HG02885 (cell line): ENCODE results near the gene FAM120B.

Experiments
- ATAC-seq: cut with Tn5 transposase; IDR thresholded peaks from one replicate; pipeline ENCODE4 v1.9.1; 2021; ENCODE audit warnings: mild to moderate bottlenecking; ENCODE audit not compliant: unreplicated experiment, poor library complexity

The FAM120B gene

DNA sequence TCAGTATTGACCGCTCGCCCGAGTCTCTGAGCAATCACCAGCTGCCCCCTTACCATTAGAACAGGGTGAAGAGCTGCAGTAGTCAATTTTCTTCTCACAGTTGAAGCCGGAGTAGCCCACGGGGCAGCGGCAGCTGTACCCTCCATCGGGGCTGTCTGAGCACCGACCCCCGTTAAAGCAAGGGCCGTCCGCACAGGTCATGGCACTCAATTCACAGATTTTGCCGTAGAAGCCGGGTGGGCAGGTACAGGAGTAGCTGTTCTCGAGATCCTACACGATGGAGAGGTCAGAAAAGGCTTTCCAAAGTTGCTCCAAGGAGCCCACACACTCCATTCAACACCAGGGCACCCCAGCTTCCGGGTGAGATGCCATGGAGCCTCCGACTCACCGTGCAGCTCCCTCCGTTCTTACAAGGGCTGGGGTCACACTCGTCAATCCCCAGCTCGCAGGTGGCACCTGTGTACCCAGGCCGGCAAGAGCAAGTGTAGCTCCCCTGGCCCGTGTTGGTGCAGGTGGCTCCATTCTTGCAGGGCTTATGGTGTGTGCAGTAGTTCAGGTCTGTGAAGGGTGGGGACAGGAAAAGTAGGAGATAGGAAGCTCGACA, 21.6 kb upstream of the FAM120B start:
- ATAC-seq: no peak

DNA sequence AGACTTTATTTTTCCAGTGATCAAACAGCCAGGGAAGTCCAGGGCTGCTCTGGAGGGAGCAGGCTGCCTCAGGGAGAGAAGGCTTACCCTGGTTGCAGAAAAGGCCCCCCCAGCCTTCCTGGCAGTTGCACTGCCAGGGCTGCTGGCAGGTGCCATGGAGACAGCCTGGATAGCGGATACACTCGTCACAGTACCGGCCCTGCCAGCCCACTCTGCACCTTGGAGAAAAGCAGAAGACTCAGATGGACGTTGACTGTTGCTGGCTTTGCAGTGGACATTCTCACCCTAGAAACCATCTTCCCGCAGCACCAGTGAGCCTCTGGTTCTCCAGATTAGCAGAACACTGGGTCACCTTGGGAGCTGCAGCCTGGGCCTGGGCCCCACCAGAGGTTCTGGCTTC, 21.1 kb upstream of the FAM120B start:
- no peak for ATAC-seq

DNA sequence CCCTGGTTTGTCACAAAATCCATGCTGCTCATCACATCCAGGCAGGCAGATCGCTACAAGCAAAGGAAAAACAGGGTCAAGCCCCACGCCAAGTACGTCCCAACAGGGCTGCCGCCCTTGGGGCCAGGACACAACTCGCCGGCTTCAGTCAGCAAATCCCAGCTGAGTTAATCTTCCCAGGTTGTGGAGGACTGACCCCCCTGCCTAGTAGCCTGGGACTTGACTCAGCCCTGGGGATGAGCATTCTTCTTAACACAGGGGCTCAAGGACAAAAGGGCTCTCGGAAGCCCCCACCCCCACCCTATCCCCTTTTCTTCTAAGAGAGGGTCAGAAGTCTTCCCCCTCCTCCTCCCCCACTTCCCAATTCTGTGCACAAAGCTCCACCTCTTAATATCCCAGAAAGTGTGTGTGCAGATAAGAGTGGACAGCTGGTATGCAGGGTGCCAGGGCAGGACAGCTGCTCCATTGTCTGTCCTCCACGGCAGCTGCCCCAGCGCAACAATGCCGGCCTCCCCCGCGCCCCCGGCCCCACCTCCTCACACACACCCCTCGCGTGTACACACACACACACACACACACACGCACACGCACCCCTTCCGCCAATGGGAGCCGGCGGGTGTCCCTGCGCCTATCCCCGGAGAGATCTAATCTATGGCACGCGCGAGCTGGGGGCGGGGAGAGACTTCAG, 20.2 kb upstream of the FAM120B start:
- no peak for ATAC-seq

DNA sequence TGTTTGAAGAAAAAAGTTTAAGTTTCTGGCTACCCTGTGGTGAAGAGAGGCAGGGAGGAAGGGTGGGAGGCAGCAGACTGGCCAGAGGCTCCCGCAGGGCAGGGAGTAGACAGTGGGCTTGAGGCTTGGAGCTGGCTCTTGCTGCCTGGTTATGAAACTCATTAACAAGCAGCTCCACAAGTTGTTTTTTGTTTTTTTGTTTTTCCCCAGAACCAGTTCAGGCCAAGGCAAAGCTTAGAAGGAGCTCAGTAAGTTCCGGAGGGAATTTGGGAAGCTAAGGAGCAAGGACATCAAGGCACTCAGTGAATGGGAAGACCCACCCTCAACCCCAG, 19.7 kb upstream of the FAM120B start:
- ATAC-seq: no peak

DNA sequence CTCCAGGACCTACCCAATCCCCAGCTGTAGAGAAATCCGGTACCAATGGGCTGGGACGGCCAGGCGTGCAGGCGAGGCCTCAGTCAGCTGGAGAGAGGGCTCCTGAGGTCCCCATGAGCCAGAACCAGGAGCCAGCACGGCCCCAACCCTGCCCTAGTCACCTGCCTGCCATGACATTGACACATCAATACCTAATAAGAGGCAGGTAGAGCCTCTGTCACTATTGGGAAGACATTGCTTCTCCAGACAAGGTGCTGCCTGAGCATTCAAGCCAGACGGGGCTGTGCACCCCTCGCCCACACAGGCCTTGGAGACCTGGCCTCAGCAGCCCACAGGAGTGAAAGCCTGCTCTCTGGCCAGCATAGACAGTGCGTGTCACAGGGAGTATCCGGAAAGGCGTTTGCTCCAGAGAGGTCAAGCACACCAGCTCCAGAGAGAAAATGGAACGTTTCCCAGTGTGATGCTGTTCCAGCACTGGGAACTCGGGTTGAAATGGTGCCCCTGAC, 19.1 kb upstream of the FAM120B start:
- ATAC-seq: no peak

DNA sequence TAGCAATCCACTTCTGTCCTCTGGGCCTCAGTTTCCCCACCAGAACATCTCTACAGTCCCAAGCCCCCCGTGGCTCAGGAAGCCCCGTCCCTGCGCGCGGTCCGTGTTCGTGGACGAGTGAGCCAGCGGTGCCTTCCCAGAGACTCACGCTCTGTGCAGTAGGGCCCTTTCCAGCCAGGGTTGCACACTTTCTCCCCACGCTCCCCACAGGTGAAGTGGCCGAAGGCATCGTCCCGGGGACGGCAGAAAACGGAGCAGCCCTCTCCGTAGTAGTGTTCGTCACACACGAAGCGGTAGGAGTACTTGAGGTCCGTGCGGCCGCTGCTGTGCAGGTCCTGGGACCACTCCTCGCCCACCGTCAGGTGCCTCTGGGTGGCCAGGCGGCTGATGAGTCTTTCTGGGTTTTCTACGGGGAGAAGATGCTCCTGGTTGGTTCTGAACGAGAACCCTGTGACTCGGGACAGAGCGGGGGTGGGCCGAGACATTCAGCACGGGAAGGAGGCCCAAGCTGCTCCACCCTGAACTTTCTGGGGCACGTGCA, 18.4 kb upstream of the FAM120B start:
- no peak for ATAC-seq

DNA sequence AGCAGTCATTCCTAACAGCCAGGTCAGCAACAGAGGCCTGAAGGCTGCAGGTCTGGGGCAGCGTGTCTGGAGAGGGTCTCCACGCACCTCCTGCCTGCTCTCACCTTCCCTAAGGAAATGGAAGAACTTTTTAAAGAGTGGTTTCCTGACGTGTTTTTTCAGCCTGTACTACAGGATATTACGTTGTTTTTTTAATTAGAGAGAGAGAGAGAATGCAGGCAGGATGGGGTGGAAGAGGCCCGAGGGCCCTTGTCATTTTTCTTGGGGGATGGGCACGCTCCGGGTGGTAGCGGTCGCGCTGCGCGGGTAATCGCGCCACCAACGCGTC, 17.7 kb upstream of the FAM120B start:
- ATAC-seq: no peak

DNA sequence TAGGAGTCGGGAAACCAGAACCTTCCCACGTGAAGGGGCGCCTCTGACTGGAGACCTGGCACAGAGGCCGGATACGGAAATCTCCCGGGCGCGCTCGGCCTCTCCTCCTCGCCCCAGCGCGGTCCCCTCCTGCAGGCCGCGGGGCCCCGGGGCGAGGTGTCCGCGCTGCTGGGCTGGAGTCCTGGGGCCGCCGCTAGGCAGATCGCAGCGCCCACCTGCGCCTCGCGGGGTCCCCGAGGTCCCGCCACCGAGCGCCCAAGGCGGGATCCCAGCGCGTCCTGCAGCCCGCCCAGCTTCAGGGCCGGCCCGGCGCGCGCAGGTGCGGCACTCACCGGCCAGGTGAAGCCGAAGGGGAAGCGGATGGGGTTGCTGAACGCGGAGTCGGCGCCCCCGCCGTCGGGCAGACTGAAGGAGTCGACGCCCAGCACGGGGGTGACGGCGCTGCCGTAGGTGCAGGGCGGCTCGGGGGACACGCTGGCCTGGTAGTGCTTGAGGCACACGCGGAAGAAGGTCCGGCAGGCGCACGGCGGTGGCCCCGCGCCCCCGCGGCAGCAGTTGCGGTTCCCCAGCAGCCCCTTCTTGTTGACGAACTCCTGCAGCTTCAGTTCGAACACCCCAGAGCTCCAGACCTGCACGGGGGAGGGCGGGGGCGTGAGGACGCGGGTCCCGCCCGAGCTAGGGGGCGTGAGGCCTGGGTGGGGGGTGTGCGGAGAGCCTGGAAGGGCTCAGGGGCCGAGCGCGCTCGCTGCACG, 17.2 kb upstream of the FAM120B start:
- no peak for ATAC-seq

DNA sequence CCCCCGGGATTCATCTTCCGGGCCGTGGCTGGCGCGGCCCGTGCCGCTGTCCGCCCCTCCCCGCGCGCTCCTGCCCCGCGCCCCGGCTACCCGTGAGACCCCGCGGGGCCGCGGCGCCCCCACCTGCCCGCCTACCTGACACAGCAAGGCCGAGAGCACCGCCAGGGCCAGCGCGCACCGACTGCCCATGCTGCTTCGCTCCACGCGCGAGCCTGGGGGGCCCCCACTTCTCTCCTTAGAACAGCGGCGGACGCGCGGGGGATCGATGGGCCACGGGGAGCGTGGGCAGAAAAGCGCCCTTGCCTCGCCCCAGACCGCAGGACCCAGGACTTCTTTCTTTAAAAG, 16.6 kb upstream of the FAM120B start:
- peak; percentile 11 for ATAC-seq

DNA sequence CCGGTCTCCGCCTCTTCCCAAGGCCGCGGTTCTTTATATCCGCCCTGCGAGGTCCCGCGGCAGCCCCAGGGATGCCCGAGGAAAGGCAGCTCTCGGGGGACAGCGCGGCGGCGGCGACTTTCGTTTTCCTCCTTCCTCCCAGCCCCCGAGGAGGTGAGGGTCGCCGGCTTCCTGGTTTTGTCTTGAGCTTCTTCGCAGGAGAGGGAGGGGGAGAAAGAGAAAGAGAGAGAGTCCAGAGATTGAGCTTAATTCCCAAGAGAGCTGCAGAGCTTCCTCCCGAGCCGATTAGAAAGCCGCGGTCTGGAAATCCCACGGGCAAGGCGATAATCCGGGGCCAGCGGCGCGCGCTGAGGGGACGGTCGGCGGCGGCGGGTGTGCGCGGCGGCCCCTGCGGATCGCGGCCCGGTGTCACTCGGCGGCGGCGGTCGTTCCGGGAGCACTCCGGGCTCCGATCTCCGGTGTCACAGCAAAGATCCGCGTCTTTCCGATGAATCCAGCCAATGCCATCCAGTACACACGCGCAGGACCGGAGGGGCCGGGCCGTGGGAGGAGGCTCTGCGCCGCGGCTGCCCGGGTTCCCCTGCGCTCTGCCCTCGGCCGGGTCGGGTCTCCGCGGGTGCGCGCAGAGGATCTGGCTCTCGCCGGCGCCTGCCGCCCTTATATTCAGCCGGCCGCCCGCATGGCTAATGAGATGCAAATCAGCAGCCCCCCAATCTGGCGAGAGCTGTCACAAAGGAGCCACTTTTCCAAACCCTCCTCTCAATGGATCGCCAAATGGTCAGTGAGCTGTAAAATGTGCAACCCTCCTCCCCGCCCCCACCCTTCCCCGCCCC, 16.0 kb upstream of the FAM120B start, which contains the start of gene DLL1:
DLL1 (minus strand) TSS at position 783 of the 833 bp plus-strand sequence. CDS start 939 bp downstream, outside the sequence.
- peak; percentile 31 for ATAC-seq

DNA sequence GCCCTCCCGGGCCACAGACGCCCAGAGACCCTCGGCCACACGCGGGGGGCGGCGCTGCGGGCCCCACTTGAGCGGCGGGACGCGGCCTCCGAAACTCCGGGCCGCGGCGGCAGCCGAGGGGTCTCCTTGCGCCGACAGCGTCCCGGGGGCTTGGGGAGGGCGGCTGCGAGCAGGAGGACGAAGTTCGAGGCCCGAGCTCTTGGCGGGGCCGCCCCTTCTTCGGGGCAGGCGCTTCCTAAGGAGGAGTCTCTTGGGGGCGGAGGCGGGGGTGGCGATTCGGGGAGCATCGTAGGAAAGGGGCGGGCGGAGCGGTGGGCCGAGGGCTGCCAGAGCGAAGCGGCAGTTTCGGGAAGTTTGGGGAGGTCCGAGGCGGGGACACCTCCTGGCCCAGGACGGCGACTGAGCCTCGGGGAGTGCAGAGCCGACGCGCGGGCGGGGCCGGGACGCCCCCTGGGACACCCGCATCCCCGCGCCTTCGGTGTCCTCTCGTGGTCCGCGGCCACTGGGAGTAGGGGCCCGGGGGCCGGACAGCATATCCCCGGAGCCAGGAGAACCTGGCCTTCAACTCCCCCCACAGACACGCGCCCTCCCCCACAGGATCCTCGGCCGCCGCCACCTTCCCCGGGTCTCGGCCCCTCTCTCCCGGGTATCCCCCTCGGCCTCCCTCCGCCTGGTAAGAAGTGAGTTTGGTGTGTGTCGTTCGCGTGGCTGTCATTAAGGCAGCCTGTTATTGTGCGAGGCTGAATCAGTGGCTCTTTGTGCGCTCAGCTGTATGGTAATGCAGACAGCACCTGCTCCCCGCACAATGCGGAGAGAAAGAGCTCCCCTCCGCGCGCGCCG, 15.1 kb upstream of the FAM120B start:
- ATAC-seq: peak; percentile 36

DNA sequence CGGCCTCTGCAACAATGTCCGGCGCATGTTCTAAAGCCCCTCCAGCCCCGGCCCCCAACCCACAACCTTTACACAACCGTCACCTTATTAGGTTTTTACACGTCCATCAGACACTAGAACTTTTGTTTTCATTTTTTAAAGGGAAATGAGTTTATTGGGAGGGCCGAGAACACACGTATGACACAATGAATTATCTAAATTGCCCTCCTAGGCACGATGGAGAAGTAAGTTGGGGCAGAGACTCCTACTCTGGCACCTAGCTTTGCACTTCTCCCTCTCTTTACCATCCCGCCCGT, 14.5 kb upstream of the FAM120B start:
- no peak for ATAC-seq

DNA sequence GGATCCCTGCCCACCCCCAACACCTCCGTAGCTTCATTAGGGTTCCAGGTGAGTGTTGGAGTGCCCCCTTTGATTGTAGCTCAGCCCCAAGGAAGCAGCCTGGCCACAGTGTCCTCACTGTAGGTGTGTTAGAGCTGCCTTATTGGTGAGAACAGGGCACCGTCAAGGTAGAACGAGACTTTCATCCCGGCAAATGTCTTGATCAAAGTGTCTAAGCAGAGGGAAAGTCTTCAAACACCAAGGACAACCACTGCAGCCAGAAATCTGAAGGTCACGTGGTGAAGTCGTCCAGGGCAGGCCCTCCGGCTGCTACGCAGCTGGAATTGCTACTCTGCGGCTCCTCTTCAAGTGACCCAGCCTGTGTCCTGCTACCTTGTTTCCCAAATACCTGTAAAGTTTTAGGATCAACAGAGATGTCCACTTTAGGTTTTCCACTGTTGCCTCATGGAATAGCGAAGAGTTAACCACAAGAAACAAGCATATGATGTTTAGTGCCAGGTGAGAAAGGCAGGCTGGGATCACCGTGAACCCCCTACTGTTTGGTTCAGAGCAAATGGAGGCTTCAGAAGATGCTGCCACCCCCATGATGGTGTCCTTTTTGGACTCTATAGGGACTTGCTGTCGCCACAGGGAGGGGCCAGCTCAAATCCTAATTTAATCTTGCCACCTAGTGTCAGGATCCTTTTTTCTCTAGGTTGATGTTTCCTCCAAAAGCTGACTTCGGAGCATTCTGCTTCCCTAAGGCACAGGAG, 14.0 kb upstream of the FAM120B start:
- no peak for ATAC-seq

DNA sequence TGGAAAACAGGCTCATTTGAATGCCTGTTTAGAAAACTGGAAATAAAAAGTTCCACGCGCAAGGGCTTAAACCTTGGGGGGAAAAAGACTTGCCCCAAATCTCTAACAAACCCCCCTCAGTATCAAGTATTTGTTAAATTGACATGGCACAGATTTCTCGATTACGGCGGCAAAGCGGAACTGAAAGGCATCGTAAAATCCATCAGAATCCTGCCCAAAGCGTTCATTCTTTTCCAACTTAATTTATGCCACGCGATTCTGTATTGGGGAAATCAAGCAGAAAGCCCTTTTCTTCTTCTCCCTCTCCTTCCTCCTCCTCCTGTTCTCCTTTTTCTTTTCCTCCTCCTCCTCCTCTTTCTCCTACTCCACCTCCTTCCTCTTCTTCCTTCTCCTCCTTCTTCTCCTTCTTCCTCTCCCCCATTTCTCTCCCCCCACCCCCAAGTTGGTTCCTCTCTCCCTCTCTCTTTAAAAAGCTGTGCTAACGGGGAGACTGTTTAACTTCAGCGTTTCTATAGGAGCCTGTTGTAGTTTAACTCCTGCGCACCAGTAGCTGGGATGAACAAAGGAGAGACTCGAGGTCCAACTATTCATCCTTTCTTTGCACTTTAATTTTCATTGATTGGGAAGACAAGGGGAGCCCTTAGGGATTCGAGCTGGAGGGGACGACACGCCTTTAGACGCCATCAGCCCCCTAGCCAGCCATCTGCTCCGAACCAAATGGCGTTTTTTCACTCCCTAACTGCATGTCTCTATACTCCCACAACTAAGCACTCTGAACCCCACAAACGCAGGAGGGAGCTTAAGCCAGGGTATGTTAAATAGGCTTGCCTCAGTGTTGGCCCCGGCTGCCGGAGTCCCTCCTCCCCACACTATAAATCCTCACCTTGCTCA, 13.0 kb upstream of the FAM120B start:
- ATAC-seq: no peak

DNA sequence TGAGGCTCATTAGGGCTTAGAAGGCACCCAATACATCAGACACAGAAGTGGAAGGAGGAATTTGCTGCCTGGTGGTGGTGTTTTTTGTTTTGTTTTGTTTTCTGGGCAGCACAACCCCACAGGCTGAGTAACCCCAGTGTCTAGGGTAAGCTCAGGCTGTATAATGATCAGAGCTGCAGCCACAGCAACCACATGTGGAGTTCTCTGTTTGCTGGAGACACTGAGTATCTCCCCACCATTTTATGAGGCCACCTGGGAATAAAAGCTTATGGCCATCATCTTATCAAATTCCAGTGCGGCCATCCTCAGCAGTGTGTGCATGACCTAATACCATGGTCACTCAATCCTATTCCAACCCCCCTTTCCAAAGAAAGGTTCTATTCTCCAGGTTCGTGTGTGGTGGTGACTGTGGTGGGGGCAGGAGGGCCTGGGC, 12.2 kb upstream of the FAM120B start:
- ATAC-seq: no peak

DNA sequence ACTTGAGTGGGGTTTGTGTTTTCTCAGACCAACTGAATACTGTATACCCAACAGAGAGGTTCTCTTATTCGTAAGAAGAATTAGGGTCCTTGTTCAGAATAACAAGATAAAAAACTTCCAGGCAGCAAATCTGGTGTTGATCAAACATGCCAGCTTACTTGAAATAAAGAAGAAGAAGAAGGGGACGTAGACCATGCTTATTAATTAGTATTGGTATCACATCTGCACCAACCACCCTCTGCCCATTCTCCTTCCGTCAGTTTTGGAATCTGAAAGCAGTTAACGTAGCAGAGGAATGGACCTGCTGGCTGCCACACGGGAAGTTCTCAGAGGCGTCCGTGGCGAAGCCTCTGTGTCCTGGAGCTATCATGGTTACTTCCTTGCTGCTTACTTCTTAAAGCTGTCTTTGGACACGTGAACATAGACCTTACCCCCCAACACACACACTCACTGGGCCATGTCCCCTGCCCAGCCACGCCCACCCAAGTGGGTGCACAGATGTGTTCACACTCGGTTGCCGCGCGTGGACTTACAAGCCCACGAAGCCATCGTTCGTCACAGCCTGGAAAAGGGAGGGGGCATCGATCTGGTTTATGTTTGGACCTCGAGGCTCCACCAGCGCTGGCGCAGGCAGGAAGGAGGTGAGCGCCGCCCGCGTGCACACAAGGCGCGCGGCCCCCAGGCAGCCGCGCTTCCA, 11.6 kb upstream of the FAM120B start:
- ATAC-seq: no peak
